ENCODE data around the gene HLA-DOB.

Gene HLA-DOB

DNA sequence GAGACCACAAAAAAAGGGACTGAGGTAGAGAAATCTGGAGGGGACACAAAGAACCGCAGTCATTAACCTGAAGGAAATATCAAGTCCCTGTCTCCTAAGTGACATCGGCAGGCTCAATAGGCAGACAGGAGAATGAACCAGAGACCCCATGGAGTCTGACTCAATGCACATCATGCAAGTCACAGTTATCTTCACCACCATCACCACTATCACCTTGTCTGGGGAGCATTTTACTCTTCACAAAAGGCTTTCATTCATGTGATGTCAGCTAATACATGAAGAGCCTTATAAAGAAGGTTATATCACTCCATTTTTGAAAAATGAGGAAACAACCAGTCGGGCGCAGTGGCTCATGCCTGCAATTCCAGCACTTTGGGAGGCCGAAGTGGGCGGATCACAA lies 32.3 kb upstream of the HLA-DOB start:
- H3K27ac ChIP-seq (ENCODE audit: low read depth, low read length): no peak overlapping the region
- no peak overlapping the region for H3K4me2 ChIP-seq (ENCODE audit: low read depth, low read length, poor library complexity, severe bottlenecking)
- no peaks in the 10 kb centered on the region for H3K36me3 ChIP-seq (ENCODE audit: low read length)
- no peaks in the 10 kb centered on the region for H3K27me3 ChIP-seq (ENCODE audit: low read length)
- no peak overlapping the region for H2AFZ ChIP-seq (ENCODE audit: low read depth, low read length, severe bottlenecking)
- no peak overlapping the region for H3K4me3 ChIP-seq (ENCODE audit: insufficient read depth, low read length, poor library complexity, severe bottlenecking)
- no peaks in the 10 kb centered on the region for H3K79me2 ChIP-seq (ENCODE audit: insufficient read depth, low read length)
- no peak overlapping the region for H3K9ac ChIP-seq (ENCODE audit: low read length)
- peaks cover 19% of the 10 kb centered on the region for H3F3A ChIP-seq (ENCODE audit: insufficient read depth)
- H4K20me1 ChIP-seq (ENCODE audit: low read depth, low read length): no peaks in the 10 kb centered on the region
- H3K9me3 ChIP-seq (ENCODE audit: insufficient read depth, low read length): no peaks in the 10 kb centered on the region
- TF ChIP-seq, protein P1, sequence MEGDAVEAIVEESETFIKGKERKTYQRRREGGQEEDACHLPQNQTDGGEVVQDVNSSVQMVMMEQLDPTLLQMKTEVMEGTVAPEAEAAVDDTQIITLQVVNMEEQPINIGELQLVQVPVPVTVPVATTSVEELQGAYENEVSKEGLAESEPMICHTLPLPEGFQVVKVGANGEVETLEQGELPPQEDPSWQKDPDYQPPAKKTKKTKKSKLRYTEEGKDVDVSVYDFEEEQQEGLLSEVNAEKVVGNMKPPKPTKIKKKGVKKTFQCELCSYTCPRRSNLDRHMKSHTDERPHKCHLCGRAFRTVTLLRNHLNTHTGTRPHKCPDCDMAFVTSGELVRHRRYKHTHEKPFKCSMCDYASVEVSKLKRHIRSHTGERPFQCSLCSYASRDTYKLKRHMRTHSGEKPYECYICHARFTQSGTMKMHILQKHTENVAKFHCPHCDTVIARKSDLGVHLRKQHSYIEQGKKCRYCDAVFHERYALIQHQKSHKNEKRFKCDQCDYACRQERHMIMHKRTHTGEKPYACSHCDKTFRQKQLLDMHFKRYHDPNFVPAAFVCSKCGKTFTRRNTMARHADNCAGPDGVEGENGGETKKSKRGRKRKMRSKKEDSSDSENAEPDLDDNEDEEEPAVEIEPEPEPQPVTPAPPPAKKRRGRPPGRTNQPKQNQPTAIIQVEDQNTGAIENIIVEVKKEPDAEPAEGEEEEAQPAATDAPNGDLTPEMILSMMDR (IDR thresholded peaks at IDR 0.05; ENCODE audit: insufficient read depth, low read length, poor library complexity, severe bottlenecking): no peak
- no peak for TF ChIP-seq EZH2phosphoT487 (conservative IDR thresholded peaks at IDR 0.05; ENCODE audit: low read length)
- no peaks in the 10 kb centered on the region for H3K9me2 ChIP-seq (replicated peaks; ENCODE audit: insufficient read depth, low read length)

DNA sequence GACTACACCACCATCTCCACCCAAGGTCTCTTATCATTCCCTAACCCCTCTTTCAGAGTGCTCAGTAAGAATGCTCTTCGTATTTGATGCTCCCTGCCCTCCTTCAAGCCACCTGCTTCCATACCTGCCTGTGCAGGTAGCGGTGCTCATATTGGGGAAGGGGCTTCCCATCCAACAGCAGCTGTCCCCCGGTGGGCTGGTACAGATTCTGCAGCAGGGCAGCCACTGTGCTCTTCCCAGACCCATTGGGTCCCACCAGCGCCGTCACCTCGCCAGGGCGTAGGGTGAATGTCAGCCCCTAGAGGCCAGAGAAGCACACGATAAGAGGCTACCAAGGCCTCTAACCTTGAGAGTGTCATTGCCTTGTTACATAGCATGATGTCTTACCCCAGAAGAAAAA lies 31.0 kb upstream of the HLA-DOB start:
- H3K27me3 ChIP-seq (ENCODE audit: low read length): no peaks in the 10 kb centered on the region
- no peaks in the 10 kb centered on the region for H4K20me1 ChIP-seq (ENCODE audit: low read depth, low read length)
- H3K4me2 ChIP-seq (ENCODE audit: low read depth, low read length, poor library complexity, severe bottlenecking): no peak overlapping the region
- no peak overlapping the region for H3K9ac ChIP-seq (ENCODE audit: low read length)
- no peak overlapping the region for H3K4me3 ChIP-seq (ENCODE audit: insufficient read depth, low read length, poor library complexity, severe bottlenecking)
- no peak overlapping the region for H3K27ac ChIP-seq (ENCODE audit: low read depth, low read length)
- no peaks in the 10 kb centered on the region for H3K9me3 ChIP-seq (ENCODE audit: insufficient read depth, low read length)
- H2AFZ ChIP-seq (ENCODE audit: low read depth, low read length, severe bottlenecking): no peak overlapping the region
- TF ChIP-seq, protein P1 (IDR thresholded peaks at IDR 0.05; ENCODE audit: insufficient read depth, low read length, poor library complexity, severe bottlenecking): no peak
- no peak for TF ChIP-seq EZH2phosphoT487 (conservative IDR thresholded peaks at IDR 0.05; ENCODE audit: low read length)
- no peaks in the 10 kb centered on the region for H3K9me2 ChIP-seq (replicated peaks; ENCODE audit: insufficient read depth, low read length)
- no peaks in the 10 kb centered on the region for H3K36me3 ChIP-seq (ENCODE audit: low read length)
- no peaks in the 10 kb centered on the region for H3K79me2 ChIP-seq (ENCODE audit: insufficient read depth, low read length)
- H3F3A ChIP-seq (ENCODE audit: insufficient read depth): peaks cover 24% of the 10 kb centered on the region

DNA sequence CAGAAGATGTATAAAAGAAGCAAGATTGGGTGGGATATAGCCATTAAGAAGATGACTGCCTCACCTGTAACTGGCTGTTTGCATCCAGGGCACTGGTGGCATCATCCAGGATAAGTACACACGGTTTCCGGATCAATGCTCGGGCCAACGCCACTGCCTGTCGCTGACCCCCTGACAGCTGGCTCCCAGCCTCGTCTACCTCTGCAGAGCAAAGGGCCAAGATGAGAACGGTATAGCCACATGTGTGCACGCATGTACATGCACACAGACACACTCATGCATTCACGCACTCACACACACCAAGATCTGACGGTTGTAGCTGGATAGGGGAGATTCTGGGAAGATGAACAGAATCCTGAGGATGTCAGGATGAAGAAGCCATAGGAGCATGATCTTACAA lies 30.2 kb upstream of the HLA-DOB start:
- Histone ChIP-seq H3F3A (ENCODE audit: insufficient read depth) (peaks cover 24% of the 10 kb centered on the region), H4K20me1 (ENCODE audit: low read depth, low read length) (no peaks in the 10 kb centered on the region), H3K4me3 (ENCODE audit: insufficient read depth, low read length, poor library complexity, severe bottlenecking) (no peak overlapping the region), H3K4me2 (ENCODE audit: low read depth, low read length, poor library complexity, severe bottlenecking) (no peak overlapping the region), H3K36me3 (ENCODE audit: low read length) (no peaks in the 10 kb centered on the region), H3K9me2 (replicated peaks; ENCODE audit: insufficient read depth, low read length) (no peaks in the 10 kb centered on the region), H3K9me3 (ENCODE audit: insufficient read depth, low read length) (no peaks in the 10 kb centered on the region), H3K27ac (ENCODE audit: low read depth, low read length) (no peak overlapping the region), H3K79me2 (ENCODE audit: insufficient read depth, low read length) (no peaks in the 10 kb centered on the region), H3K9ac (ENCODE audit: low read length) (no peak overlapping the region), H2AFZ (ENCODE audit: low read depth, low read length, severe bottlenecking) (no peak overlapping the region), H3K27me3 (ENCODE audit: low read length) (no peaks in the 10 kb centered on the region)
- TF ChIP-seq EZH2phosphoT487 (conservative IDR thresholded peaks at IDR 0.05; ENCODE audit: low read length): no peak
- TF ChIP-seq, protein P1 (IDR thresholded peaks at IDR 0.05; ENCODE audit: insufficient read depth, low read length, poor library complexity, severe bottlenecking): no peak

Measured in SU-DHL-6 (cell line).